HCT116 (cell line): ENCODE data around the gene INPP5D. TPM values are rescaled to one million over a fixed set of nuclear protein-coding genes. Genes with fewer than 3 reads are reported as not detected.

Source experiments
- ATAC-seq: fragments of 200-7000 bp; cut with Tn5 transposase; 2 replicates; pipeline ENCODE4 v1.9.1; 2020; ENCODE audit warnings: mild to moderate bottlenecking, moderate library complexity
- BruUV-seq: library from RNA; stranded (reverse); fragments of 400-500 nt; replicated peaks from 2 replicates; lab custom pipeline; 2021; lab: Mats Ljungman, UMichigan
- CTCF ChIA-PET: fragments of 300-600 bp; sonication (Branson Sonifier 250); formaldehyde crosslinking; loops from one replicate; lab custom pipeline; 2021; ENCODE audit warnings: antibody characterized with exemption; lab: Charles Lee
- POLR2A ChIA-PET: fragments of 300-600, 350-600 bp; sonication (Branson Sonifier 250); formaldehyde crosslinking; loops from one replicate; lab custom pipeline; 2021; ENCODE audit warnings: antibody characterized with exemption; lab: Charles Lee
- RAD21 ChIA-PET, 2 experiments: fragments of 300-600 bp; sonication (Branson Sonifier 250); formaldehyde crosslinking; loops; one replicate each; lab custom pipeline; 2023; ENCODE audit warnings: low total read pairs in 2 of 2; ENCODE audit not compliant: uncharacterized antibody in 2 of 2, unreplicated experiment in 2 of 2, low non-redundant PET in 1 of 2; lab: Charles Lee
- DNase-seq: peaks from one replicate; pipeline ENCODE4 v3.0.0-alpha.2; 2010; ENCODE audit warnings: low read depth, low spot score
- H2AFZ ChIP-seq: fragments of 200-600 bp; shearing (Covaris generic), sonication (generic); 2 replicates; pipeline ENCODE4 v1.6.1; 2017; ENCODE audit warnings: low read depth, mixed run types, mixed read lengths, antibody characterized with exemption, low read length; ENCODE audit not compliant: poor library complexity, severe bottlenecking
- H3K27ac ChIP-seq: 2 replicates; pipeline ENCODE4 v1.5.1; 2012; ENCODE audit warnings: low read depth, low read length
- H3K27me3 ChIP-seq: fragments of 200-600 bp; sonication (generic); 2 replicates; pipeline ENCODE4 v1.6.1; 2016; ENCODE audit warnings: mixed run types, low read length, mixed read lengths; ENCODE audit not compliant: insufficient read depth
- H3K36me3 ChIP-seq, 2 experiments: fragments of 200-500 bp in 1 of 2; fragments of 200-600 bp in 1 of 2; sonication (Bioruptor generic) in 1 of 2; sonication (generic) in 1 of 2; 2 replicates each; pipeline versions ENCODE4 v1.5.1 to v1.6.1; 2014 to 2016; ENCODE audit warnings: low read length in 2 of 2, inconsistent platforms in 1 of 2, mixed read lengths in 1 of 2, mixed run types in 1 of 2; ENCODE audit not compliant: insufficient read depth in 2 of 2, control insufficient read depth in 1 of 2
- H3K4me1 ChIP-seq, 2 experiments: fragments of 200-600 bp in 1 of 2; sonication (generic) in 1 of 2; 2 replicates each; pipeline versions ENCODE4 v1.5.1 to v1.6.1; 2012 to 2017; ENCODE audit warnings: low read length in 2 of 2, inconsistent platforms in 1 of 2, mild to moderate bottlenecking in 1 of 2, mixed read lengths in 1 of 2, mixed run types in 1 of 2, moderate library complexity in 1 of 2; ENCODE audit not compliant: insufficient read depth in 2 of 2, control insufficient read depth in 1 of 2
- H3K4me2 ChIP-seq: fragments of 200-600 bp; sonication (generic); 2 replicates; pipeline ENCODE4 v1.6.1; 2017; ENCODE audit warnings: mixed run types, low read length, mixed read lengths
- H3K4me3 ChIP-seq, 2 experiments: fragments of 200-600 bp in 1 of 2; sonication (generic) in 1 of 2; replicated peaks in 1 of 2; 2 replicates each; pipeline ENCODE4 v1.5.1; 2011 to 2016; ENCODE audit warnings: low read length in 2 of 2, control low read depth in 1 of 2, low read depth in 1 of 2, mild to moderate bottlenecking in 1 of 2, mixed read lengths in 1 of 2, mixed run types in 1 of 2
- H3K79me2 ChIP-seq: fragments of 200-600 bp; sonication (generic); 2 replicates; pipeline ENCODE4 v1.6.1; 2017; ENCODE audit warnings: mild to moderate bottlenecking, mixed run types, low read length, moderate library complexity, mixed read lengths; ENCODE audit not compliant: insufficient read depth
- H3K9ac ChIP-seq: fragments of 200-600 bp; sonication (generic); 2 replicates; pipeline ENCODE4 v1.6.1; 2016; ENCODE audit warnings: low read length, mixed read lengths
- H3K9me2 ChIP-seq: fragments of 200-600 bp; sonication (generic), shearing (Covaris generic); 2 replicates; pipeline ENCODE4 v1.6.1; 2017; ENCODE audit warnings: mixed run types, mild to moderate bottlenecking, moderate library complexity; ENCODE audit not compliant: insufficient read depth
- H3K9me3 ChIP-seq, 2 experiments: fragments of 200-500 bp in 1 of 2; fragments of 200-600 bp in 1 of 2; sonication (Bioruptor generic) in 1 of 2; sonication (generic) in 1 of 2; 2 replicates each; pipeline ENCODE4 v1.6.1; 2014 to 2017; ENCODE audit warnings: low read length in 2 of 2, mixed read lengths in 2 of 2, inconsistent platforms in 1 of 2, low read depth in 1 of 2, mild to moderate bottlenecking in 1 of 2, mixed run types in 1 of 2, moderate library complexity in 1 of 2; ENCODE audit not compliant: control insufficient read depth in 1 of 2, insufficient read depth in 1 of 2
- H4K20me1 ChIP-seq: fragments of 200-600 bp; sonication (generic), shearing (Covaris generic); 2 replicates; pipeline ENCODE4 v1.6.1; 2017; ENCODE audit warnings: mixed run types, mild to moderate bottlenecking, moderate library complexity; ENCODE audit not compliant: insufficient read depth
- CBX3 ChIP-seq: IDR thresholded peaks from 2 replicates; pipeline ENCODE4 v1.6.1; 2012; ENCODE audit warnings: low read depth
- EGR1 ChIP-seq: IDR thresholded peaks from 2 replicates; pipeline ENCODE4 v1.6.1; 2012; ENCODE audit warnings: low read depth
- EZH2 ChIP-seq: fragments of 200-600 bp; sonication (generic); IDR thresholded peaks from 2 replicates; pipeline ENCODE4 v1.6.1; 2017; ENCODE audit warnings: antibody characterized with exemption, mixed run types
- EZH2phosphoT487 ChIP-seq: fragments of 200-600 bp; IDR thresholded peaks from 2 replicates; pipeline ENCODE4 v1.6.1; 2018; ENCODE audit warnings: antibody characterized with exemption, borderline replicate concordance
- FOSL1 ChIP-seq: IDR thresholded peaks from 2 replicates; pipeline ENCODE4 v1.6.1; 2012; ENCODE audit warnings: low read depth
- POLR2AphosphoS5 ChIP-seq: IDR thresholded peaks from 2 replicates; pipeline ENCODE4 v1.6.1; 2011; ENCODE audit warnings: mild to moderate bottlenecking, low read depth, low read length, moderate library complexity
- RAD21 ChIP-seq: IDR thresholded peaks from 2 replicates; pipeline ENCODE4 v1.6.1; 2012; ENCODE audit warnings: low read depth, mild to moderate bottlenecking
- SP1 ChIP-seq: IDR thresholded peaks from 2 replicates; pipeline ENCODE4 v1.6.1; 2012; ENCODE audit warnings: low read depth
- SRF ChIP-seq: IDR thresholded peaks from 2 replicates; pipeline ENCODE4 v1.6.1; 2012; ENCODE audit warnings: low read depth
- TCF7L2 ChIP-seq: IDR thresholded peaks from 2 replicates; pipeline ENCODE4 v1.7.0; 2011; ENCODE audit warnings: borderline replicate concordance, inconsistent platforms; ENCODE audit not compliant: insufficient read depth, insufficient read length; ENCODE audit errors: extremely low read depth
- ZFX ChIP-seq: fragments of 450-650 bp; IDR thresholded peaks from 2 replicates; pipeline ENCODE4 v1.6.1; 2017
- intact Hi-C: fragments of 100-400 bp; cut with micrococcal nuclease; formaldehyde crosslinking; loops from 2 replicates; pipeline ENCODE4 v1.10.0; 2022
- total RNA-seq: library from RNA; stranded (reverse); gene quantifications from one replicate; pipeline ENCODE4 v1.2.1, GENCODE V29; 2021; ENCODE audit not compliant: unreplicated experiment
- TF ChIP-seq, protein P1 (sequence below), 3 experiments: fragments of 200-600 bp in 1 of 3; sonication (generic) in 1 of 3; IDR thresholded peaks in 2 of 3; conservative IDR thresholded peaks in 1 of 3; 2 replicates each; pipeline ENCODE4 v1.5.1; 2012 to 2017; ENCODE audit warnings: low read depth in 2 of 3, low read length in 2 of 3, antibody characterized with exemption in 1 of 3, borderline replicate concordance in 1 of 3, control low read depth in 1 of 3, mild to moderate bottlenecking in 1 of 3, mixed read lengths in 1 of 3, mixed run types in 1 of 3, moderate library complexity in 1 of 3; ENCODE audit not compliant: insufficient read depth in 1 of 3
- TF ChIP-seq, protein P2 (sequence below): IDR thresholded peaks from 2 replicates; pipeline ENCODE4 v1.6.1; 2011; ENCODE audit warnings: mild to moderate bottlenecking, low read length, moderate library complexity; ENCODE audit not compliant: insufficient replicate concordance; ENCODE audit errors: extremely low read depth
- TF ChIP-seq, protein P3 (sequence below): IDR thresholded peaks from 2 replicates; pipeline ENCODE4 v1.6.1; 2012; ENCODE audit warnings: low read depth

The INPP5D gene
- total RNA-seq, 1 experiment from 2014 or later: 1.8 TPM

DNA sequence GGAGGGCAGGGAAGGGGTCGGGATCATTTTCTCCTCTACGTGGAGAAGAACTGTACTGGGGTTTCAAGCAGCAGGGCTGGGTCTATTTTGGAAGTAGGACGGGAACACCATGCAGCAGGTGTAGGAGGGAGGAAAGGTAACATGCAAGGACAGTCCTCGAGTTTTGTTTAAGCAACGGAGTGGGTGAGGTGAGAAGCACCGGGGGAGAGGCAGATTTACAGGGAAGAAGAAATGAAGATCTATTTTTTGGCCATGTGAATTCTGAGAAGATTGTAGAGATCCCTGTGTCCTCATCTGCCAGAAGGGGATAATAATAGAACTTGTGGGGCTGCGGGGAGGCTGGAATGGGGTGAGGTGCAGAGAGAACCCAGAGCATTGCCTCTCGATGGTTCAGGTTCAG lies 85.6 kb downstream of the INPP5D start:
- Histone ChIP-seq H3K79me2 (no peaks in the 10 kb centered on the region), H4K20me1 (no peaks in the 10 kb centered on the region), H3K27ac (no peak overlapping the region)
- intact Hi-C loops: no loop called here
- ChIA-PET CTCF (no interaction called here), POLR2A (no interaction called here)
- no peak for TF ChIP-seq ZFX
- TF ChIP-seq, all 23 proteins: peak for 0
- BruUV-seq: no TSS peak
- Histone ChIP-seq H3K9me3 (no peaks in the 10 kb centered on the region), H3K9me2 (no peaks in the 10 kb centered on the region), H3K4me1 (no peaks in the 10 kb centered on the region), H3K9ac (no peak overlapping the region), H3K27me3 (0 out of 2 replicates have a peak, but pooled peaks cover 2% of the 10 kb centered on the region), H2AFZ (no peak overlapping the region), H3K4me3 (no peak overlapping the region), H3K4me2 (no peak overlapping the region), H3K36me3 (no peaks in the 10 kb centered on the region)
- RAD21 ChIA-PET: no interaction called here
- no peak for DNase-seq
- ATAC-seq: no peak

DNA sequence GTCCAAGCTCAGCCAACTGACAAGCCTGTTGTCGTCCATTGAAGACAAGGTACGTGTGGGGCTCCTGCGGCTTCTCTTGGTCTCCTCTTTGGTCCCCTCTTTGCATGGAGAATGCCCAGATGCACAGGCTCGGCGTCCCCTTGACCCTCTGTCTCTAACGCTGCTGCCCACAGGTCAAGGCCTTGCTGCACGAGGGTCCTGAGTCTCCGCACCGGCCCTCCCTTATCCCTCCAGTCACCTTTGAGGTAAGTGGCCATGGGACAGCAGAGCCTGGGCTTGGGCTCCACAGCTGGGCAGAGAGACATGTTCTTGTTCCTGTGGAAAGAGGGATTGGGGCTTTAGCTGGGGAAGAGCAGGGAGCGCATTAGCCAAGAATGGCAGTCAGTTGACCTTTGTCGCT lies 86.1 kb downstream of the INPP5D start:
- Histone ChIP-seq H3K36me3 (no peaks in the 10 kb centered on the region), H3K27ac (no peak overlapping the region), H3K4me1 (no peaks in the 10 kb centered on the region), H3K79me2 (no peaks in the 10 kb centered on the region), H4K20me1 (no peaks in the 10 kb centered on the region), H3K4me3 (no peak overlapping the region), H3K9me3 (no peaks in the 10 kb centered on the region), H3K9ac (no peak overlapping the region), H3K9me2 (no peaks in the 10 kb centered on the region), H3K4me2 (no peak overlapping the region), H2AFZ (no peak overlapping the region), H3K27me3 (0 out of 2 replicates have a peak, but pooled peaks cover 3% of the 10 kb centered on the region)
- ChIA-PET CTCF (no interaction called here), POLR2A (no interaction called here), RAD21 (no interaction called here)
- intact Hi-C loops: no loop called here
- ATAC-seq: no peak
- DNase-seq: no peak
- BruUV-seq: no TSS peak
- no peak for TF ChIP-seq EZH2phosphoT487
- no peak for TF ChIP-seq FOSL1
- TF ChIP-seq POLR2AphosphoS5: no peak
- TF ChIP-seq, protein P1, sequence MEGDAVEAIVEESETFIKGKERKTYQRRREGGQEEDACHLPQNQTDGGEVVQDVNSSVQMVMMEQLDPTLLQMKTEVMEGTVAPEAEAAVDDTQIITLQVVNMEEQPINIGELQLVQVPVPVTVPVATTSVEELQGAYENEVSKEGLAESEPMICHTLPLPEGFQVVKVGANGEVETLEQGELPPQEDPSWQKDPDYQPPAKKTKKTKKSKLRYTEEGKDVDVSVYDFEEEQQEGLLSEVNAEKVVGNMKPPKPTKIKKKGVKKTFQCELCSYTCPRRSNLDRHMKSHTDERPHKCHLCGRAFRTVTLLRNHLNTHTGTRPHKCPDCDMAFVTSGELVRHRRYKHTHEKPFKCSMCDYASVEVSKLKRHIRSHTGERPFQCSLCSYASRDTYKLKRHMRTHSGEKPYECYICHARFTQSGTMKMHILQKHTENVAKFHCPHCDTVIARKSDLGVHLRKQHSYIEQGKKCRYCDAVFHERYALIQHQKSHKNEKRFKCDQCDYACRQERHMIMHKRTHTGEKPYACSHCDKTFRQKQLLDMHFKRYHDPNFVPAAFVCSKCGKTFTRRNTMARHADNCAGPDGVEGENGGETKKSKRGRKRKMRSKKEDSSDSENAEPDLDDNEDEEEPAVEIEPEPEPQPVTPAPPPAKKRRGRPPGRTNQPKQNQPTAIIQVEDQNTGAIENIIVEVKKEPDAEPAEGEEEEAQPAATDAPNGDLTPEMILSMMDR (IDR thresholded peaks at IDR 0.05 in 2 of 3, conservative IDR thresholded peaks at IDR 0.05 in 1 of 3; ENCODE audit: borderline replicate concordance in 1 of 3, insufficient read depth in 1 of 3, low read depth in 2 of 3, low read length in 2 of 3): no peak
- no peak for TF ChIP-seq EZH2
- TF ChIP-seq CBX3: no peak
- TF ChIP-seq RAD21: no peak
- no peak for TF ChIP-seq SP1
- TF ChIP-seq, protein P2, sequence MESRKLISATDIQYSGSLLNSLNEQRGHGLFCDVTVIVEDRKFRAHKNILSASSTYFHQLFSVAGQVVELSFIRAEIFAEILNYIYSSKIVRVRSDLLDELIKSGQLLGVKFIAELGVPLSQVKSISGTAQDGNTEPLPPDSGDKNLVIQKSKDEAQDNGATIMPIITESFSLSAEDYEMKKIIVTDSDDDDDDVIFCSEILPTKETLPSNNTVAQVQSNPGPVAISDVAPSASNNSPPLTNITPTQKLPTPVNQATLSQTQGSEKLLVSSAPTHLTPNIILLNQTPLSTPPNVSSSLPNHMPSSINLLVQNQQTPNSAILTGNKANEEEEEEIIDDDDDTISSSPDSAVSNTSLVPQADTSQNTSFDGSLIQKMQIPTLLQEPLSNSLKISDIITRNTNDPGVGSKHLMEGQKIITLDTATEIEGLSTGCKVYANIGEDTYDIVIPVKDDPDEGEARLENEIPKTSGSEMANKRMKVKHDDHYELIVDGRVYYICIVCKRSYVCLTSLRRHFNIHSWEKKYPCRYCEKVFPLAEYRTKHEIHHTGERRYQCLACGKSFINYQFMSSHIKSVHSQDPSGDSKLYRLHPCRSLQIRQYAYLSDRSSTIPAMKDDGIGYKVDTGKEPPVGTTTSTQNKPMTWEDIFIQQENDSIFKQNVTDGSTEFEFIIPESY: no peak
- TF ChIP-seq EGR1: no peak
- TF ChIP-seq, protein P3, sequence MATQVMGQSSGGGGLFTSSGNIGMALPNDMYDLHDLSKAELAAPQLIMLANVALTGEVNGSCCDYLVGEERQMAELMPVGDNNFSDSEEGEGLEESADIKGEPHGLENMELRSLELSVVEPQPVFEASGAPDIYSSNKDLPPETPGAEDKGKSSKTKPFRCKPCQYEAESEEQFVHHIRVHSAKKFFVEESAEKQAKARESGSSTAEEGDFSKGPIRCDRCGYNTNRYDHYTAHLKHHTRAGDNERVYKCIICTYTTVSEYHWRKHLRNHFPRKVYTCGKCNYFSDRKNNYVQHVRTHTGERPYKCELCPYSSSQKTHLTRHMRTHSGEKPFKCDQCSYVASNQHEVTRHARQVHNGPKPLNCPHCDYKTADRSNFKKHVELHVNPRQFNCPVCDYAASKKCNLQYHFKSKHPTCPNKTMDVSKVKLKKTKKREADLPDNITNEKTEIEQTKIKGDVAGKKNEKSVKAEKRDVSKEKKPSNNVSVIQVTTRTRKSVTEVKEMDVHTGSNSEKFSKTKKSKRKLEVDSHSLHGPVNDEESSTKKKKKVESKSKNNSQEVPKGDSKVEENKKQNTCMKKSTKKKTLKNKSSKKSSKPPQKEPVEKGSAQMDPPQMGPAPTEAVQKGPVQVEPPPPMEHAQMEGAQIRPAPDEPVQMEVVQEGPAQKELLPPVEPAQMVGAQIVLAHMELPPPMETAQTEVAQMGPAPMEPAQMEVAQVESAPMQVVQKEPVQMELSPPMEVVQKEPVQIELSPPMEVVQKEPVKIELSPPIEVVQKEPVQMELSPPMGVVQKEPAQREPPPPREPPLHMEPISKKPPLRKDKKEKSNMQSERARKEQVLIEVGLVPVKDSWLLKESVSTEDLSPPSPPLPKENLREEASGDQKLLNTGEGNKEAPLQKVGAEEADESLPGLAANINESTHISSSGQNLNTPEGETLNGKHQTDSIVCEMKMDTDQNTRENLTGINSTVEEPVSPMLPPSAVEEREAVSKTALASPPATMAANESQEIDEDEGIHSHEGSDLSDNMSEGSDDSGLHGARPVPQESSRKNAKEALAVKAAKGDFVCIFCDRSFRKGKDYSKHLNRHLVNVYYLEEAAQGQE: no peak
- no peak for TF ChIP-seq SRF
- no peak for TF ChIP-seq TCF7L2
